ENCODE measurements around the gene IL4R.

IL4R gene

GRCh38 chr16:27363246-27363632 is 49.5 kb downstream of the IL4R start:
- DNase-seq: no peak

GRCh38 chr16:27363797-27364196 is 50.0 kb downstream of the IL4R start:
- no peak for DNase-seq

GRCh38 chr16:27364493-27365141 is 50.8 kb downstream of the IL4R start:
- DNase-seq: no peak

DNA sequence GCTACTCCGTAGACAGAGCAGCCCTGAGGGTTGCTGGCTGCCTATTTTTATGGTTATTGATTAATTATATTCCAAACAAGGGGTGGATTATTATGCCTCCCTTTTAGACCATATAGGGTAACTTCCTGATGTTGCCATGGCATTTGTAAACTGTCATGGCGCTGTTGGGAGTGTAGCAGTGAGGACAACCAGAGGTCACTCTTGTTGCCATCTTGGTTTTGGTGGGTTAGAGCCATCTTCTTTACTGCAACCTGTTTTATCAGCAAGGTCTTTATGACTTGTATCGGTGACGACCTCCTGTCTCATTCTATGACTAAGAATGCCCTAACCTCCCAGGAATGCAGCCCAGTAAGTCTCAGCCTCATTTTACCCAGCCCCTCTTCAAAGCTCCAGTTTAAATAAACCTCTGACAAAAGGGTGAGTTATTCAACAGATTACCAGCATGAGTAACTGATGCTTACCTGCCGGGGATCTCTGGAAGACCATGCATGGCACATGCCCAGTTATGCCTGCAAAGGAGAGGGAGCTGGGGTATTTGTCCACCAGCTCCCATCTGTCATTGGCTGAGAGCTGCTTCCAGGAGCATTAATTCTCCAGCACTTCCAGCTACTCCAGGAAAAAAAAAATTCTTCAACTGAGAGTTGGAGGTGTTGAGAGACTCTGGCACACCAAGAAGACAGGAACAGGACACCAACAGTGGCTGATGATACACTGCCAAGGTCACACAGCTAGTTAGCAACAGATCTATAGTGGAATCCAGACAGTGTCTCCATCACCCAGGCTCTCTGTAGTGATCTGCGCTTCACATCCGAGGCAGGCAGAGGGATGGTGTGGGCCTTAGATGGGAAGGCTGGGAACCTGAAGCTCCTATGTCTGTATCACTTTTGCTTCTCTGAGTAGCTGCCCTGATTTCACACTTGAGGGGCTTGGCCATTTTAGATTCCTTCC is 51.6 kb downstream of the IL4R start:
- no peak for DNase-seq

DNA sequence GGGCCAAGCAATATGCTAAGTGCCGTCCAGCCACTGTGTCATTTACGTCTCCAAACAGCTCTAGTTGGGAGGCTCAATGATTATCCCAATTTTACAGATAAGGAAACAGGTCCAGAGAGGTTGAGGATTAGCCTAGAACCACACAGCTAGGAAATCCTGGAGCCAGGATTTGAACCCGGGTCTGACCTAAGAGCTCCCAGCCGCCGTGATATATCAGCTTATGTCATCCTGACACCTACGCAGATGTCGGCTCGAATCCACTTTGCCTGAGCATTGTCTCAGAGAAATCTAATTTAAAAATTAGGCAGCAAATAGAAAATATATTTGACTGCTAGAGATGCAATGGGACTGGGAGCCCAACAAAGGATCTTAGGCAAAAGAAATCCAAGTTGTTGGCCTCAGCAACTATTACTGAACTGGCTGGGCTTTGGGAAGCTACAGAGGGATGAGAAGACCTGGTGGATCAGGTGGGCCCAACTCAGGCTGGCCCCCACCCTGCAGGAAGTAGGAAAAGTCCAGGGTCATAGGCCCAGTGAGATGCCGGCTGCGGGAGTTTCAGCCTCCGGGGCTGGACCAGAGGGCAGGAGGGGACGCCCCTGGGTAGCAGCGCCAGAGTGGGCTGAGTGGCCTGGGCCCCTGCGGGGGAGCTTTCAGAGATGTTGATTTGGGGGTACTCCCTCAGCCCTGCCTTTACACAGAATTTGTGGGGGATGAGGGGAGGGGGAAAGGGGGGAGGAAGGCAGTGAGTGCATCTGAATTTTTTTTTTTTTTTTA is 53.1 kb downstream of the IL4R start:
- DNase-seq: no peak

DNA sequence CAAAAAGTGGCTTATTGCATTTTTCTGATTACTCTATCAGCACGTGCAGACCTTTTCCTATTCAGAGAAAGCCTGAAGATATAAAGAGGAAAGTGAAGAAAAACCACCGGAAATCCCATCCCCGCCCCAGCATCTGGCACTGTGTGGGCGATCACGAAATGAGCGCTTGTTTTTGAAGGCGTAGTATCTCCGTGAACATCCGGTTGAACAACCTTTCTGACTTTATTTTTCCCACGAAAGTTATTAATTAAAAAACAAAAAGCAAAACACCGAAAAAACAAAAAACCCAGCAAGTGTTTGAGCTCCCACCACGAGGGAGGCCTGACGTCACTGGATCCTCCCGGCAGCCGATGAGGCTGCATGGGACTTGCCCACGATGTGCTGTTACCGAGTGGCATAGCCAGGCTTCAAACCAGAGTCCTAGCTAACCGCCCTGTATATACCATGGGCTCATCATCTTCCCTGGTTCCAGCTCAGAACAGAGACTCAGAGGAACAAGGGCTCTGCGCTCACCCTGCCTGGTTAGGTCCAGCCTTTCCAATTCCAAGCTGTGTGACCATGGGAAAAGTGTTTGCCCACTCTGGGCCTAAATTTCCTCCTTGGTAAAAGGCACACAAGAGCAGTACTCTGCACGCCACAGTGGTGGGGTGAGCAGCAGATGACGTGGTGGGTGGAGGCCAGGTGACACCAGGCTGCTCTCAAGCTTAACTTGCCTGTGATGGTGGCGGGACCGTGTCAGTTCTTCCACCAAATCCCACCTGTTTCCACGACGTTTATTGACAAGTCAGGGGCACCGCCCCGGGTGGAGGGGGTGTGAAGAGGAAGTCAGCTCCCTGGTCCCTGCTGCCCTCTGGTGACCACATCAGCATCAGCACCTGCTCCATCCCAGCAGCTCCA is 53.9 kb downstream of the IL4R start:
- DNase-seq: peak; percentile 58

DNA sequence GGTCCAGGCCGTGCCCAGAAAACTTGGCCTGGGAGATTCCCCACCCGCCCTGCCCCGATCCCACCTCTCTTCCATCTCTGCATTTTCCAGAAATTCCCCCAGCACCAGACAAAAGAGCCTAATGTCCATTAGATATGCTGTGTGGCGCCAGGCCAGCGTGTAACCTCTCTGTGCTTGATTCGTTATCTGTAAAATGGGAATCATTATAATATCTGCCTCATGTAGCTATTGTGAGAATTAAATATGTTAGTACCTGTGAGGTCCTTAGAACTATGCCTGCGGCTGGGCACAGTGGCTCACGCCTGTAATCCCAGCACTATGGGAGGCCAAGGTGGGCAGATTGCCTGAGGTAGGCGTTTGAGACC is 54.6 kb downstream of the IL4R start:
- no peak for DNase-seq

DNA sequence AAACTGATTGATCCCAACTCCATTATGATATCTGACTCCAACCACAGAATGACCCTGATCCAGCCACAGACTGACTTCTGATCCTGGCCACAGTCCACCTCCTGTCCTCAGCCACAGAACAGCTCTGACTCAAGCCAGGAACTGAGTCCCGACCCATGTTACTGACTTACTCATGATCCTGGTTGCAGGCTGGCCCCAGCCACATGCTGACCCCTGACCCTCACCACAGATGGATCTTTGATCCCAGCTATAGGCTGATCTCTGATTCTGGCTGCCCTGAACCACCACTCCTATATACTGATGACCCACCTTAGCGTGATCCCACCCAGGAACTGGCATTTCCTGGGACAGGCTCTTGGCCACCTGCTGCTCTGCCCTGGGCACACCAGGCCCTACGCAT is 56.0 kb downstream of the IL4R start:
- DNase-seq: no peak

DNA sequence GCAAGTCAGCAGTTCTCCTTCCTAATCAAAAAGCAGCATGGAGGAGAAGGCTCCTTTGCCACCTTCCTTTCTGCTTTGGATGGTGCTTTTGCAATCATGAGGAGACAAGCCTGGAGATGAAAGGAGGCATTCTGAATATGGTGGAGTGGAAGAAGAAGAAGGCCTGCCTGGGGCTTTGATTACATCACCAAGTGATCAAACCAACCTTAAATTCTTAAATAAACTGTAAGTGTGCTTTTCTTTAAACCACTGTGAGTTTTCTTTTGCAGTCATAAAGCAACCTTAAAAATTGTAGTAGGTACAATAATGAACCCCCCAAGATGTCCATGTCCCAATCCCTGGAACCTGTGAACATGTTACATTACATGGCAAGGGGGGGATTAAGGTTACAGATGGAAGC is 56.5 kb downstream of the IL4R start:
- DNase-seq: no peak

DNA sequence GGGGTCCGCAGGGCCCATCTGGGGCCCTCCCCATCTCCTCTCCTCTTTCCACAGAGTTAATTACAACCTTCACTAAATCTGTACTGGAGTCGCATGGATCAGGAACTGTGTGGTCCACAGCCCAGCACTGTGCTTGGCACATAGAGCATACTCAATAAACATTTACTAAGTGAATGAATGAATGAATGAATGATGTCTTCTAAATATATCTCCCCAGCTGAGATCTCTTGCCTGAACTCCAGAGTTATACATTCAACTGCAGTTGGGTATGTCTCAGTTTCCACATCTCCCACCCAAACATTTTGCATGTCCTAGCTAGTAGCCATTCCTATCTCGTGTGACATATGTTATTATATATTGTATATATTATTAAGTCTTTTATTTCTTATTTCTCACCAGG is 59.5 kb downstream of the IL4R start:
- no peak for DNase-seq

GRCh38 chr16:27374221-27374803 is 60.5 kb downstream of the IL4R start:
- DNase-seq: no peak

- DNase-seq: peak; percentile 77
These were observed 61.1 kb downstream of the IL4R start for GRCh38 chr16:27374804-27375425.

DNA sequence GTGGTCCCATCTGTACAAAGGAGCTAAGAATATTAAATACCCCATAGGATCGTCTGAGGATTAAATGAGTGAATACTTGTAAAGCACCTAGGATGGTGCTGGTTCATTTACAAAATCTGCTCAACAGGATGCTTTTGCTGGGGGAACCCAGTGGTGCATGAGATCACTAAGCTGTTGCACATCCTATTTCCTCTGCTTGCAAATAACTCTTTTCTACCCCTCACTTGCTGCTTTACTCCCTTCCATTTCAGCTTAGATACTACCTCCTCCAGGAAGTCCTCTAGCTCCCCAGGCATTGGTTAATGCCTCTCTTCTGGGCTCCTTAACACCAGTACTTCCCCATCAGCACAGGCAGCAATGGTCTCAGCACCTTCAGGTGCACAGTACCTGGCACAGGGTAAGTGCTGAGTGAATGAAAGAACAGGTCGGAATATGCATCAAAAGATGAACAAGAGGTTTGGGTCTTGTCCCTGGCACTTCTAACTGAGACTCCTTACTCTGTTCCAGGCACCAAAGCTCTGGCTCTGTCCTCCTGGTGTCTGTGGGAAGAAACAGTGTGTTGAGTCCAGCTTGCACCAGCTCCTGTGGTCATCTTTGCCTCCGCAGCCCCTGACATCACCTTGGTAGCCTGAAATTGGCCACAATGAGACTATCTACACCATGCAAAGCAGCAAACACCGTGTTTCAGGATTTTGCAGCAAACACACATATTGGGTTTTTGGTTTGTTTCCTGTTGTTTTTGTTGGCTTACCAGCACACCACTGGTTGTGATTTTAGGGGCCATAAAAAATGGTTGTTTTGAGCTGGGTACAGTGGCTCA is 64.1 kb downstream of the IL4R start:
- no peak for DNase-seq

GRCh38 chr16:27378871-27379481 is 65.2 kb downstream of the IL4R start:
- no peak for DNase-seq

GRCh38 chr16:27379919-27380318 is 66.1 kb downstream of the IL4R start:
- DNase-seq: no peak

DNA sequence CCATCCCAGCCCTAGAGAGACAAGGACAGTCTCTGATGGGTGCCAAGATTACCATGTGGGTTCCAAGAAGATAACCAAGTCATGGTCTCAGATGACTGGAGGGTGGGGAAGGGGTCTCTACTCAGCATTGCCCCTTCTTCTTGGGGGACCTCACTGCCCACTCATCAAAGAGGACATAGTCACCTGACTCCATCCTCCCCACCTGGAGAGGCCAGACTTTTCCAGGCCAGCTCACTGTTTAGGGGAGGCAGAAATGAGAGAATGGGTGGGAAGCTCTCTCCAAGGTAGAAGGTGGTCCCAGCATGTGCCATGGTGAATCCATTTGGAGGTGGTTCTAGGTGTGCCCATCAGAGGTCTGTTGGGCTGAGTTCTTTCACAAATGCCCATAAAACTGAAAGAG is 67.5 kb downstream of the IL4R start:
- DNase-seq: no peak

DNA sequence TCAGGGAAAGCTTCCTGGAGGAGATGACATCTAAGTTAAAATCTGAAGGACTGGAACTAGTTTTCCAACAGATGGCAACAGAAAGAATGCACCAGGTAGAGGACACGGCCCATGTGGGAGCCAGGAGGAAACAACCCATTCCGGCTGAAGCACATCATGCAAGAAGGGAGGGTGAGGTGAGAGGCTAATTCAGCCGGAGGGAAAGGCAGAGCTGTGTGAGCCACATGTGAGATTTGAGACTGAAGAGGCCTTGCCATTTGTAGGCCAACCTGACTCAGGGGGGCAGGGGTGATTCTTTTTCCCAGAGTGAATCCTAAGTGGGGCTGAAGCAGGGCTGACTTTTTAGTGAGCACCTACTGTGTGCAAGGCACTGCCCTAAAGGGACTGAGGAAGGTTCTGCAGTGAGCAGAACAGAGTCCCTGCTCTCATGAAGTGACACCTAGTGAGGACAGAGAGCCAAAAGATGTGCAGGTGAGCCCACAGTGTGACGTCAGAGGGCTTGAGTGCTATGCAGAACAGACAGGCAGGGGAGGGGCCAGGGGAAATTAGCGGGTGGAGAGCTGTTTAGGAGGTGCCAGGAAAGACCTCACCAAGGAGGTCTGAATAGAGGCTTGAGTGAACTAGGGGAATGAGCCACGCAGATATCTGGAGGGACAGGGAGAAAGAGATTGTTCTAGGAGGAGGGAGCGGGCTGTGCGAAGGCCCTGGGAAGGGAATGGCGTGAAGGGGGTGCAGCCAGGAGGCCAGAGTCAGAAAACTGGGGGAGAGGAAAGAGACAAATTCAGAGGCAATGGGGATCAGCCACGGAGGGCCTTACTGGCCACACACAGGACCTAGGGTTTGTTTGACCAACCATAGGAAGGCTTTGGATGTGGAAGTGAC is 68.4 kb downstream of the IL4R start:
- DNase-seq: no peak

GRCh38 chr16:27383556-27384243 is 69.9 kb downstream of the IL4R start:
- no peak for DNase-seq

DNA sequence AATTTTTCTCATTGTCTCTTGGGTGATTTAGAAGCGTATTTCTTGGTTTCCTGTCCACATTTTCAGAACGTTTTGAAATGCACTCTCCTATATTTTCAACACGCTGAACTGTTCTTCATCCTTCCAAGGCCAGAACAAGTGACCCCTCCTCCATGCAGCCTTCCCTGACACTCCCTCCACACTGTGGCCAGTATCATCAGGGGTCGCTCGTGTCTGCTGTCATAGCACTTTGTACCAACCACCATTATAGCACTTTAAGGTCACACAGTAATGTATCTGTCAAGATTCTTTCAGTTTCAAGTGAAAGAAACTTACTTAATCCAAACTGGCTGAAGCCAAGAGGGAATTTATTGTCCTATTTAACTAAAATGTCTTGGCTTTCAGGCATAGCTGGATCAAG is 70.7 kb downstream of the IL4R start:
- no peak for DNase-seq
